ENCODE results near the gene EIF4E1B. TPM values are rescaled to one million over a fixed set of nuclear protein-coding genes. Genes with fewer than 3 reads are reported as not detected.

EIF4E1B gene
- total RNA-seq, 4 donors from 2014 or later: not detected

DNA sequence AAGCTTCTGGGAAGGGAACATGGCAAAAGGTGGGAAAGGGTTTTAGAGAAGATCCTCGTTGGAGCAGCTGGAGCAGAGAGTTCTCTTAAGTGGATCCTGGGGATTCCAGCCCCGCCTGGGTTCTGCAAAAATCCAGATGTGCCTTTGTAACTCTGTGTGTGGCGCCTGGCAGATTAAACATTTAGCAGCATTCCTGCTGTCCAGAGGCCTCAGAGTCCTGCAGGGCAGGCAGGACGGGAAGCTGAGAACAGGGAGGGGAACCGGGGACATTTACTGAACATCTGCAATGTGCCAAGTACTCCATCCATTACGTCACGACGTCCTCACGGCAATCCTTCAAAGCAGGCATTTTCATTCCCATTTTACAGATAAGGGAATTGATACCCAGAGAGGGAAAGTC is 6.0 kb downstream of the EIF4E1B start:
- Histone ChIP-seq H3K27me3 (peaks cover 0 to 23% (median 0%) of the 10 kb centered on the region in 4 donors), H3K9me3 (peaks cover 0 to 2% (median 0%) of the 10 kb centered on the region in 4 donors), H3K27ac (replicated peaks in 1 of 4) (no peak overlapping the region), H3K4me1 (no peaks in the 10 kb centered on the region), H3K4me3 (no peak overlapping the region), H3K36me3 (no peaks in the 10 kb centered on the region)
- WGBS: 63% methylated on average over 8 of the region's 9 CpGs
- TF ChIP-seq POLR2AphosphoS5 (IDR thresholded peaks at IDR 0.05): no peak
- no peak for TF ChIP-seq POLR2A (IDR thresholded peaks at IDR 0.05; ENCODE audit: low read depth)
- TF ChIP-seq EP300 (IDR thresholded peaks at IDR 0.05): no peak
- TF ChIP-seq, protein P1, sequence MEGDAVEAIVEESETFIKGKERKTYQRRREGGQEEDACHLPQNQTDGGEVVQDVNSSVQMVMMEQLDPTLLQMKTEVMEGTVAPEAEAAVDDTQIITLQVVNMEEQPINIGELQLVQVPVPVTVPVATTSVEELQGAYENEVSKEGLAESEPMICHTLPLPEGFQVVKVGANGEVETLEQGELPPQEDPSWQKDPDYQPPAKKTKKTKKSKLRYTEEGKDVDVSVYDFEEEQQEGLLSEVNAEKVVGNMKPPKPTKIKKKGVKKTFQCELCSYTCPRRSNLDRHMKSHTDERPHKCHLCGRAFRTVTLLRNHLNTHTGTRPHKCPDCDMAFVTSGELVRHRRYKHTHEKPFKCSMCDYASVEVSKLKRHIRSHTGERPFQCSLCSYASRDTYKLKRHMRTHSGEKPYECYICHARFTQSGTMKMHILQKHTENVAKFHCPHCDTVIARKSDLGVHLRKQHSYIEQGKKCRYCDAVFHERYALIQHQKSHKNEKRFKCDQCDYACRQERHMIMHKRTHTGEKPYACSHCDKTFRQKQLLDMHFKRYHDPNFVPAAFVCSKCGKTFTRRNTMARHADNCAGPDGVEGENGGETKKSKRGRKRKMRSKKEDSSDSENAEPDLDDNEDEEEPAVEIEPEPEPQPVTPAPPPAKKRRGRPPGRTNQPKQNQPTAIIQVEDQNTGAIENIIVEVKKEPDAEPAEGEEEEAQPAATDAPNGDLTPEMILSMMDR (IDR thresholded peaks at IDR 0.05): no peak
- no peak for DNase-seq (ENCODE audit: extremely low spot score)
- intact Hi-C loops (cut with DNase I): no loop called here

DNA sequence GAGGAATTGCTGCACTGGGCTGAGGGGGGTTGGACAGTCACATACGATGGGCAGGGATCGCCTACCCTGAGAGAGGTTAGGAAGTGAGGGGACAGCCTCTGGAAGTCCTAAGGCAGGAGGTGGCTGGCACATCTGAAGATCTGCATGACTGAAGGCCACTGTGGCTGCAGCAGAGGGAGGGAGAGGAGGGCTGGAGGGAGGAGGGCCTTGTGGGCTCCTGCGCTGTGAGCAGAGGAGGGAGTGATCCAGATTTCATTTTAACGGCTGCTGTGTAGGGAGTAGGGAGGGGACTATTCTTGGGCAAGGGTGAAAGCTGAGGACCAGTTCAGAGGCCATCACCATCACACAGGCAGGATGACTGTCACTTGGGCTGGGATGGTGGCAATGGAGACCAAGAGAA is 7.1 kb downstream of the EIF4E1B start:
- H3K27me3 ChIP-seq: peaks cover 0 to 12% (median 0%) of the 10 kb centered on the region in 4 donors
- DNase-seq (ENCODE audit: extremely low spot score): no peak
- intact Hi-C loops (cut with DNase I): no loop called here
- H3K4me1 ChIP-seq: no peaks in the 10 kb centered on the region
- no peaks in the 10 kb centered on the region for H3K36me3 ChIP-seq
- H3K27ac ChIP-seq (replicated peaks in 1 of 4): no peak overlapping the region
- H3K9me3 ChIP-seq: peaks cover 0 to 2% (median 0%) of the 10 kb centered on the region in 4 donors
- no peak overlapping the region for H3K4me3 ChIP-seq
- WGBS: 68% methylated on average over 4 of the region's 4 CpGs
- TF ChIP-seq POLR2AphosphoS5 (IDR thresholded peaks at IDR 0.05) (no peak), EP300 (IDR thresholded peaks at IDR 0.05) (no peak), POLR2A (IDR thresholded peaks at IDR 0.05; ENCODE audit: low read depth) (no peak)
- TF ChIP-seq, protein P1 (IDR thresholded peaks at IDR 0.05): no peak

DNA sequence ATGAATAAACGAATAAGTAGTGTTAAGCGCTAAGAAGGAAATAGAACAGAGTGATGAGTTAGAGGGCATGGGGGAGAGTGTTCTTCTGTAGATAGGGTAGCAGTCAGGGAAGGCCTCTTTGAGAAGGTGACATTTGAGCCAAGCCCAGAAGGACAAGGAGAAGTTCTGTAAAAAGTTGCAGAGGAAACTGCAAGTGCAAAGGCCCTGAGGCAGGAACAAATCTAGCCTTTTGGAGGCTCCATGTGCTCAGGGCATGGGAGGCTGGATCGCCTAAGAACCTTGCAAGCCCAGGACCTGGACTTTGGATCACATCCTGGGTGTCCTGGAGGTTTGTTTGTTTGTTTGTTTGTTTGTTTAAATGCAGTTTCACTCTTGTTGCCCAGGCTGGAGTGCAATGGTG is 8.0 kb downstream of the EIF4E1B start:
- no peak for TF ChIP-seq POLR2AphosphoS5 (IDR thresholded peaks at IDR 0.05)
- TF ChIP-seq POLR2A (IDR thresholded peaks at IDR 0.05; ENCODE audit: low read depth): no peak
- TF ChIP-seq, protein P1 (IDR thresholded peaks at IDR 0.05): no peak
- peaks cover 0 to 3% (median 0%) of the 10 kb centered on the region in 4 donors for H3K27me3 ChIP-seq
- 93% methylated on average over 3 of the region's 3 CpGs for WGBS
- no peaks in the 10 kb centered on the region for H3K36me3 ChIP-seq
- intact Hi-C loops (cut with DNase I): no loop called here
- no peaks in the 10 kb centered on the region for H3K4me1 ChIP-seq
- no peak overlapping the region for H3K27ac ChIP-seq (replicated peaks in 1 of 4)
- H3K9me3 ChIP-seq: peaks cover 0 to 2% (median 0%) of the 10 kb centered on the region in 4 donors
- no peak for DNase-seq (ENCODE audit: extremely low spot score)
- no peak overlapping the region for H3K4me3 ChIP-seq

DNA sequence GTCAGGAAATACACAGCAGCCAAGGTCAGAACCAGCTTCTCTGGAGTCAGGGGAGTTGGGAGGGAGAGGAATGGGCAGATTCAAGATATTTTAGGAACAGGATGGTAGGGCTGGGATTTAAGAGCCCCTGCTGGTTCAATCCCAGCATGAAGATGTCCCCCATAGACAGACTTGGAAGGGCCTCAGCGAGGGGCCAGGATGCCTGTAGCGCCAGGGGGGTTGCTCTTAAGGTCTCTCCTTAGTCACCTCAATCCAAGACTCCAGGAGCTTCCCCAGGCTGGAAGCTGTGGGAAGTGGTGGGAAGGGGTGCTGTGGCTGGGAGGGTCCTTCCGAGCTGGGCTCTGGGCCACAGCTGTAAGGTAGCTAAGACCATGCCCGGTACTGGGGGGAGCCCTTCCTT is 8.7 kb downstream of the EIF4E1B start:
- Histone ChIP-seq H3K4me3 (no peak overlapping the region), H3K36me3 (no peaks in the 10 kb centered on the region), H3K9me3 (peaks cover 0 to 2% (median 0%) of the 10 kb centered on the region in 4 donors), H3K27me3 (no peaks in the 10 kb centered on the region), H3K4me1 (no peaks in the 10 kb centered on the region), H3K27ac (replicated peaks in 1 of 4) (no peak overlapping the region)
- TF ChIP-seq, protein P1 (IDR thresholded peaks at IDR 0.05): no peak
- TF ChIP-seq EP300 (IDR thresholded peaks at IDR 0.05): no peak
- TF ChIP-seq POLR2AphosphoS5 (IDR thresholded peaks at IDR 0.05): no peak
- TF ChIP-seq POLR2A (IDR thresholded peaks at IDR 0.05; ENCODE audit: low read depth): no peak
- intact Hi-C loops (cut with DNase I): no loop called here
- no peak for DNase-seq (ENCODE audit: extremely low spot score)
- WGBS: 83% methylated on average over 1 of the region's 4 CpGs

DNA sequence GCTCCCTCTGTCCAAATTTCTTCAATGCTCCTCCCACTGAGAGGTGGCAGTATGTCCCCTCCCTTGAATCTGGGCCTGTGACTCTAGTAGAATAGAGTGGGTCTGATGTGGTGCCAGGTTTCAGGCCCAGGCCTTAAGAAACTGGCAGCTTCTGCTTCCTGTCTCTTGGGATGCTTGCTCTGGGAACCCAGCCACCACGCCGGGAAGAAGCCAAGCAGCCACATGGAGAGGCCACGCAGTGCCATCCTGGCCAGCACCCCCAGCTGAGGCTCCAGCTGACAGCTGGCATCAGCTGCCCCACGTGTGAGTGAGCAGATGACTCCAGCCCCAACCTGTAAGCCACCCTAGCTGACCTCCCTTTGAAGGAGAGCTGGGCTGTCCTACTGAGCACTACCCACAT is 9.5 kb downstream of the EIF4E1B start:
- intact Hi-C loops (cut with DNase I): no loop called here
- 73% methylated on average over 4 of the region's 4 CpGs for WGBS
- Histone ChIP-seq H3K4me1 (no peaks in the 10 kb centered on the region), H3K9me3 (peaks cover 0 to 2% (median 0%) of the 10 kb centered on the region in 4 donors), H3K27ac (replicated peaks in 1 of 4) (no peak overlapping the region), H3K4me3 (no peak overlapping the region), H3K36me3 (no peaks in the 10 kb centered on the region), H3K27me3 (no peaks in the 10 kb centered on the region)
- DNase-seq (ENCODE audit: extremely low spot score): no peak
- TF ChIP-seq, protein P1 (IDR thresholded peaks at IDR 0.05): no peak
